HL-60 (cell line): ENCODE data around the gene SLC6A18.

ENCODE experiments used
- DNase-seq, 2 experiments: peaks; one replicate each; pipeline ENCODE4 v3.0.0-alpha.2; 2010 to 2020; ENCODE audit warnings: low read depth in 1 of 2, low spot score in 1 of 2
- H3K27ac ChIP-seq: fragments of 250-450 bp; sonication (Bioruptor Pico); replicated peaks from 2 replicates; pipeline ENCODE4 v1.5.1; 2020; ENCODE audit warnings: mild to moderate bottlenecking, moderate library complexity
- H3K27me3 ChIP-seq: fragments of 250-450 bp; sonication (Bioruptor Pico); 2 replicates; pipeline ENCODE4 v1.5.1; 2021; ENCODE audit warnings: mild to moderate bottlenecking, moderate library complexity; ENCODE audit not compliant: insufficient read depth, poor library complexity, severe bottlenecking
- H3K4me3 ChIP-seq: replicated peaks from 2 replicates; pipeline ENCODE4 v1.5.1; 2011; ENCODE audit warnings: mild to moderate bottlenecking, control low read depth, low read length; ENCODE audit not compliant: insufficient read depth
- GABPA ChIP-seq: IDR thresholded peaks from 2 replicates; pipeline ENCODE4 v1.6.1; 2012; ENCODE audit warnings: low read depth
- POLR2AphosphoS5 ChIP-seq: IDR thresholded peaks from 2 replicates; pipeline ENCODE4 v1.6.1; 2012; ENCODE audit warnings: low read depth
- SPI1 ChIP-seq: IDR thresholded peaks from 2 replicates; pipeline ENCODE4 v1.6.1; 2012; ENCODE audit warnings: low read depth, mild to moderate bottlenecking, borderline replicate concordance
- TF ChIP-seq, protein P1 (sequence below): IDR thresholded peaks from 2 replicates; pipeline ENCODE4 v1.6.1; 2012; ENCODE audit warnings: low read depth; ENCODE audit not compliant: insufficient replicate concordance
- TF ChIP-seq, protein P2 (sequence below): IDR thresholded peaks from one replicate; pipeline ENCODE4 v1.5.1; 2011; ENCODE audit warnings: low read length, control low read depth, inconsistent platforms; ENCODE audit not compliant: insufficient read depth

The SLC6A18 gene

DNA sequence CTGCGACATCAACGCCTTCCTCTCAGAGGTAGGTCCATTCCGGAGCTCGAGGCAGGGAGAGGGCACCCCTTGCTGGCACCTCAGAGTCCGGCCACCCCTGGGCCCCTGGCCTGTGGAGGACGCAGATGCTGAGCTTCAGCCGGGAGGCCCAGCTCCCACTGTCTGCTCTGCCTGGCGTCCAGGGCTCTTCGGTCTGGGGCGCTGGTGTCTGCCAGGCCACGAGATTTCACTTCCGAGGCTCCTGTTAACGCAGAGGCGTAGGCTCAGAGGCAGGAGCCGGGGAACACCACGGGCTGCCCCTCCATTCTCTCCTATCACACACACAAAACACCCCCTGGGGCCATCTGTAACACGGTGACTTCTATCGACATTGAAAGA, 8.3 kb upstream of the SLC6A18 start:
- TF ChIP-seq GABPA, result no peak
- TF ChIP-seq, protein P1, sequence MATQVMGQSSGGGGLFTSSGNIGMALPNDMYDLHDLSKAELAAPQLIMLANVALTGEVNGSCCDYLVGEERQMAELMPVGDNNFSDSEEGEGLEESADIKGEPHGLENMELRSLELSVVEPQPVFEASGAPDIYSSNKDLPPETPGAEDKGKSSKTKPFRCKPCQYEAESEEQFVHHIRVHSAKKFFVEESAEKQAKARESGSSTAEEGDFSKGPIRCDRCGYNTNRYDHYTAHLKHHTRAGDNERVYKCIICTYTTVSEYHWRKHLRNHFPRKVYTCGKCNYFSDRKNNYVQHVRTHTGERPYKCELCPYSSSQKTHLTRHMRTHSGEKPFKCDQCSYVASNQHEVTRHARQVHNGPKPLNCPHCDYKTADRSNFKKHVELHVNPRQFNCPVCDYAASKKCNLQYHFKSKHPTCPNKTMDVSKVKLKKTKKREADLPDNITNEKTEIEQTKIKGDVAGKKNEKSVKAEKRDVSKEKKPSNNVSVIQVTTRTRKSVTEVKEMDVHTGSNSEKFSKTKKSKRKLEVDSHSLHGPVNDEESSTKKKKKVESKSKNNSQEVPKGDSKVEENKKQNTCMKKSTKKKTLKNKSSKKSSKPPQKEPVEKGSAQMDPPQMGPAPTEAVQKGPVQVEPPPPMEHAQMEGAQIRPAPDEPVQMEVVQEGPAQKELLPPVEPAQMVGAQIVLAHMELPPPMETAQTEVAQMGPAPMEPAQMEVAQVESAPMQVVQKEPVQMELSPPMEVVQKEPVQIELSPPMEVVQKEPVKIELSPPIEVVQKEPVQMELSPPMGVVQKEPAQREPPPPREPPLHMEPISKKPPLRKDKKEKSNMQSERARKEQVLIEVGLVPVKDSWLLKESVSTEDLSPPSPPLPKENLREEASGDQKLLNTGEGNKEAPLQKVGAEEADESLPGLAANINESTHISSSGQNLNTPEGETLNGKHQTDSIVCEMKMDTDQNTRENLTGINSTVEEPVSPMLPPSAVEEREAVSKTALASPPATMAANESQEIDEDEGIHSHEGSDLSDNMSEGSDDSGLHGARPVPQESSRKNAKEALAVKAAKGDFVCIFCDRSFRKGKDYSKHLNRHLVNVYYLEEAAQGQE, result no peak
- TF ChIP-seq POLR2AphosphoS5, result no peak
- TF ChIP-seq, protein P2, sequence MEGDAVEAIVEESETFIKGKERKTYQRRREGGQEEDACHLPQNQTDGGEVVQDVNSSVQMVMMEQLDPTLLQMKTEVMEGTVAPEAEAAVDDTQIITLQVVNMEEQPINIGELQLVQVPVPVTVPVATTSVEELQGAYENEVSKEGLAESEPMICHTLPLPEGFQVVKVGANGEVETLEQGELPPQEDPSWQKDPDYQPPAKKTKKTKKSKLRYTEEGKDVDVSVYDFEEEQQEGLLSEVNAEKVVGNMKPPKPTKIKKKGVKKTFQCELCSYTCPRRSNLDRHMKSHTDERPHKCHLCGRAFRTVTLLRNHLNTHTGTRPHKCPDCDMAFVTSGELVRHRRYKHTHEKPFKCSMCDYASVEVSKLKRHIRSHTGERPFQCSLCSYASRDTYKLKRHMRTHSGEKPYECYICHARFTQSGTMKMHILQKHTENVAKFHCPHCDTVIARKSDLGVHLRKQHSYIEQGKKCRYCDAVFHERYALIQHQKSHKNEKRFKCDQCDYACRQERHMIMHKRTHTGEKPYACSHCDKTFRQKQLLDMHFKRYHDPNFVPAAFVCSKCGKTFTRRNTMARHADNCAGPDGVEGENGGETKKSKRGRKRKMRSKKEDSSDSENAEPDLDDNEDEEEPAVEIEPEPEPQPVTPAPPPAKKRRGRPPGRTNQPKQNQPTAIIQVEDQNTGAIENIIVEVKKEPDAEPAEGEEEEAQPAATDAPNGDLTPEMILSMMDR, result no peak
- no peak for TF ChIP-seq SPI1
- Histone ChIP-seq H3K27ac (no peak overlapping the region), H3K4me3 (no peak overlapping the region), H3K27me3 (no peaks in the 10 kb centered on the region)
- DNase-seq, result no peak

DNA sequence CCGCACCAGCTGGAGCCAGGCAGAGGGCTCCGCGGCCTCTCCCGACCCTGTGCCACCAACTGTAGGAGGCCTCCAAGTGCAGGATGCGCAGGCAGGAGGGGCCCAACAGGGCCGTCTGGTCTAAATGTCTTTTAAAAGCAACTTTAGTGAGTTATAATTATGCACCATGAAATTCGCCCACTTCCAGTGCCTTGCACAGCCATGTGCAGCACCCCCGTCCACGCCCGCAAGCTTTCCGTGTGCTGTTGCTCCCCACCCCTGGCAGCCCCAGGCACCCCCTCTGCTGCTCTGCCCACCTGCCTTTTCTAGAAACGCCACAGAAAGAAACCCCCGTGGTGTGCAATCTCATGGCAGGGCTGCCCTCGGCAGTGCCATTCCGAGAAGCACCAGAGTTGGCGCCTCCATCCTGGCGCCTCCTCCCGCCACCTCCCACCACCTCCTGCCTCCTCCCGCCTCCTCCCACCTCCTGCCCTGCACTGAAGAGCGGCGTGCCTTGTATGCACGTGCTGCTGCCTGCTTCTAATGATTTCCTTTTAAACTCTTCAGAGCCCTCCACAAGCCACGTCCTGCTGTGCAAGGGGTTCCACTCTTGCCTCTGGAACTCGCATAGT, 7.5 kb upstream of the SLC6A18 start:
- TF ChIP-seq SPI1 (no peak), GABPA (no peak), POLR2AphosphoS5 (no peak)
- TF ChIP-seq, protein P1, result no peak
- TF ChIP-seq, protein P2, result no peak
- Histone ChIP-seq H3K4me3 (no peak overlapping the region), H3K27me3 (no peaks in the 10 kb centered on the region), H3K27ac (no peak overlapping the region)
- DNase-seq, result no peak

DNA sequence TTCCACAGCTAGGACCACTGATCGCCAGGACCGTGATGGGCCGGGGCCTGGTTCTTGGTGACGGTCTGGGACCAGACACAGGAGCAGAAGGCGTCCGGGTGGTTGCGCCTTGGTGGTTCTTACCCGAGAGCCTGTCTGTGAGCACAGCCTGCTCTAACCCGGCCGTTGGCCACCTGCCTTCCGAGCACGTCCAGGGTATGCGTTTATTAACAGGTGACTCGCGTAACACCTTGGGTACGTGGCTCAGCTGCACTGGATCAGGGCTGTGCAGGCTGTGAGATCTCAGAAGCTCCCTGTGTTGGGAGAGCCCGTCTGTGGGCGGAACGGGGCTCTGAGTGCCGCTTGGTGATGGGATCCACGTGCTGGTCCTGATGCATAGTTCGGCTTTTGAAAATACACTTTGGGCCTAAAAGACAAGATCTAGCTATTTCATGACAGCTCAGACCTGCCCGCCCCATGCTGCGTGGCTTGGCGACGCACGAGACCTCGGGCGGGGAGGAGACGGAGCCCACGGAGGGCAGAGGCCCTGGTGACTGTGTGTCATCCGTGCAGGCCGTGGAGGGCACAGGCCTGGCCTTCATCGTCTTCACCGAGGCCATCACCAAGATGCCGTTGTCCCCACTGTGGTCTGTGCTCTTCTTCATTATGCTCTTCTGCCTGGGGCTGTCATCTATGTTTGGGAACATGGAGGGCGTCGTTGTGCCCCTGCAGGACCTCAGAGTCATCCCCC, 6.7 kb upstream of the SLC6A18 start:
- TF ChIP-seq, protein P2, result no peak
- no peak for TF ChIP-seq POLR2AphosphoS5
- no peak for TF ChIP-seq GABPA
- TF ChIP-seq, protein P1, result no peak
- TF ChIP-seq SPI1, result no peak
- Histone ChIP-seq H3K27me3 (no peaks in the 10 kb centered on the region), H3K4me3 (no peak overlapping the region), H3K27ac (no peak overlapping the region)
- no peak for DNase-seq
